MCF 10A (cell line): Measurements from ENCODE around the gene NDC80. TPM values are rescaled to one million over a fixed set of nuclear protein-coding genes. Genes with fewer than 3 reads are reported as not detected.
"Not testable (repeated sequence)": the region's sequence is repeated elsewhere in the genome, so short reads cannot be mapped to it uniquely, and the experiment has no call there.

ENCODE experiments used
- Bru-seq: library from RNA; stranded (reverse); fragments of 400-500 nt; gene quantifications from one replicate; lab custom pipeline; 2021; lab: Mats Ljungman, UMichigan
- BruChase-seq, 2 experiments: library from RNA; stranded (reverse); fragments of 400-500 nt; gene quantifications; one replicate each; lab custom pipeline; 2021; lab: Mats Ljungman, UMichigan
- BruUV-seq: library from RNA; stranded (reverse); fragments of 400-500 nt; replicated peaks from 2 replicates; lab custom pipeline; 2021; lab: Mats Ljungman, UMichigan
- CTCF ChIA-PET: fragments of 300-600 bp; sonication (Branson Sonifier 250); formaldehyde crosslinking; extraction: SDS; loops from one replicate; lab custom pipeline; 2021; ENCODE audit warnings: antibody characterized with exemption, inconsistent platforms; lab: Yijun Ruan, JAX
- POLR2A ChIA-PET: fragments of 300-600, 350-650 bp; sonication (Branson Sonifier 250); formaldehyde crosslinking; extraction: SDS; loops from one replicate; lab custom pipeline; 2020; ENCODE audit warnings: antibody characterized with exemption, inconsistent platforms; lab: Yijun Ruan, JAX
- DNase-seq: peaks from one replicate; pipeline ENCODE4 v3.0.0-alpha.2; 2018; ENCODE audit not compliant: unreplicated experiment
- H3K27ac Mint-ChIP-seq: one replicate; pipeline ENCODE4 v1.8.0; 2022; ENCODE audit warnings: mild to moderate bottlenecking, low read depth, mixed read lengths; ENCODE audit not compliant: unreplicated experiment
- H3K27me3 Mint-ChIP-seq: one replicate; pipeline ENCODE4 v1.8.0; 2022; ENCODE audit warnings: mixed read lengths; ENCODE audit not compliant: insufficient read depth, unreplicated experiment
- H3K36me3 Mint-ChIP-seq: one replicate; pipeline ENCODE4 v1.8.0; 2022; ENCODE audit warnings: mild to moderate bottlenecking, moderate library complexity, mixed read lengths; ENCODE audit not compliant: insufficient read depth, unreplicated experiment
- H3K4me1 Mint-ChIP-seq: one replicate; pipeline ENCODE4 v1.8.0; 2022; ENCODE audit warnings: mixed read lengths; ENCODE audit not compliant: insufficient read depth, unreplicated experiment
- H3K4me3 Mint-ChIP-seq: one replicate; pipeline ENCODE4 v1.8.0; 2022; ENCODE audit warnings: mild to moderate bottlenecking, moderate library complexity, mixed read lengths; ENCODE audit not compliant: unreplicated experiment
- H3K9me3 Mint-ChIP-seq: one replicate; pipeline ENCODE4 v1.8.0; 2022; ENCODE audit warnings: mixed read lengths; ENCODE audit not compliant: unreplicated experiment
- intact Hi-C: fragments of 100-400 bp; cut with micrococcal nuclease; formaldehyde crosslinking; loops from 2 replicates; pipeline ENCODE4 v1.14.1; 2022
- long read RNA-seq: library from polyadenylated mRNA; stranded (forward); transcript quantifications from one replicate; pipeline ENCODE4 v2.0.0, GENCODE V29; 2022
- total RNA-seq: library from RNA; stranded (reverse); gene quantifications from 2 replicates; pipeline ENCODE4 v1.2.3, GENCODE V29; 2022
- TF ChIP-seq, protein P1 (sequence below): fragments of 200-600 bp; IDR thresholded peaks from one replicate; pipeline ENCODE4 v1.8.0; 2022; ENCODE audit warnings: antibody characterized with exemption, mild to moderate bottlenecking; ENCODE audit not compliant: unreplicated experiment

The NDC80 gene
- total RNA-seq (20.4 and 29.6 TPM in 2 replicates), Bru-seq, nascent RNA (percentile 64 among the genes with signal in this experiment), BruChase-seq, experiment 1, labeled RNA remaining after a 6-hour chase (percentile 54 among the genes with signal in this experiment), BruChase-seq, experiment 2, labeled RNA remaining after a 2-hour chase (percentile 59 among the genes with signal in this experiment)
- long read RNA-seq, transcript NDC80-201 (17 exons, 2,172 nt): major isoform, 77 of 87 reads
- long read RNA-seq, partial matches to known transcripts: 1 of 87 reads
- long read RNA-seq, other reads (novel, unspliced or antisense): 9 of 87 reads

DNA sequence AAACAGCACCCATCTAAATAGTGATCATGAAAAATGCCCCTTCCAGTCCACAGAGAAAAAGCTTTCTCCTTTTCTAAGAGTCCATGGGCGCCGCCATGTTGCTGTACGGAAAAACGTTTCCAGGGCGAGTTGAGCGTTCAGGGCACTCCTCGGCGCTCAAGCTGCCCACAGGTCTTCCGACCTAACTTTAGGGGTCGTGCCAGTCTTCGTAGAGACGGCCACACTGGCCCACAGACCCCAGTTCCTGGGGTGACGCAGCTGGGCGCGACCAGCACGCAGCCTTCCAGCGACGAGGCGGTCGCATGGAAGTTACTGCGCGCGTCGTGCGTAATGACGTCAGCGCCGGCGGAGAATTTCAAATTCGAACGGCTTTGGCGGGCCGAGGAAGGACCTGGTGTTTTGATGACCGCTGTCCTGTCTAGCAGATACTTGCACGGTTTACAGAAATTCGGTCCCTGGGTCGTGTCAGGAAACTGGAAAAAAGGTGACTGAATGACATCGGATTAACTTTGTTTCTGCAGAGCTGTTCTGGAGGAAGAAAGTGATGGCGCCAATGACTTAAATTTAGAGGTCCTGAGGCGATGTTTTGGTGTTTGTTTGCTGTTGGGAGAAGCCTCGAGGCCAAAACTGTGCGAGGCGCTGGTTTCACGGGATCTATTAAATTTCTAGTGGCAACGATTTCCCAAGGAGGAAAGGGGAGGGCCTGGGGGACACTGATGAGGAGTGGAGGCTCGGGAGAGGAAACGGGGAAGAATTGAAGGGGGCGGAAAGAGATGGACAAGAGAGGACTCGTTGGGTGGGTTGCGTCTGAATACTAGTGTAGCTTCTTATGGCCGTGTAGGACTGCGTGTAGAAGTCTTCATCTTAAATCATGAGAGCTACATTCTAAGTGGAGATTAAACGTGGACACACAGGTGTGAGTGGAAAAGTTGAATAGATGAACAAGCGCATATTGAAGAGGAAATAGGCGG is at the start of gene NDC80, which contains the start of gene METTL4:
Gene NDC80 (plus strand): TSS at position 358 of the 971 bp plus-strand sequence. CDS start 1,429 bp downstream, outside the sequence.
Gene METTL4 (minus strand): TSS at position 306 of the 971 bp plus-strand sequence. CDS start 4,289 bp downstream, outside the sequence.
- H3K36me3 Mint-ChIP-seq: peaks cover 13% of the 10 kb centered on the region
- H3K4me3 Mint-ChIP-seq: peak within 1 kb of the TSS; percentile 98
- H3K27ac Mint-ChIP-seq: peak within 1 kb of the TSS; percentile 99
- DNase-seq: peak; percentile 89
- BruUV-seq: TSS peak; percentile 59
- H3K4me1 Mint-ChIP-seq: peaks cover 45% of the 10 kb centered on the region
- ChIA-PET POLR2A (interaction anchor here (0.7 to 7.8 kb wide), 11 partner anchors 12 to 180 kb away, joined by 3 to 192 read pairs (median 5); partner anchors contain the start of gene SMCHD1), CTCF (interaction anchor here (0.7 to 1.1 kb wide), 3 partner anchors 9 to 85 kb away, joined by 3 to 5 read pairs (median 4); no protein-coding TSS in a partner anchor)
- H3K27me3 Mint-ChIP-seq: no peaks in the 10 kb centered on the region
- no peaks in the 10 kb centered on the region for H3K9me3 Mint-ChIP-seq
- TF ChIP-seq, protein P1, sequence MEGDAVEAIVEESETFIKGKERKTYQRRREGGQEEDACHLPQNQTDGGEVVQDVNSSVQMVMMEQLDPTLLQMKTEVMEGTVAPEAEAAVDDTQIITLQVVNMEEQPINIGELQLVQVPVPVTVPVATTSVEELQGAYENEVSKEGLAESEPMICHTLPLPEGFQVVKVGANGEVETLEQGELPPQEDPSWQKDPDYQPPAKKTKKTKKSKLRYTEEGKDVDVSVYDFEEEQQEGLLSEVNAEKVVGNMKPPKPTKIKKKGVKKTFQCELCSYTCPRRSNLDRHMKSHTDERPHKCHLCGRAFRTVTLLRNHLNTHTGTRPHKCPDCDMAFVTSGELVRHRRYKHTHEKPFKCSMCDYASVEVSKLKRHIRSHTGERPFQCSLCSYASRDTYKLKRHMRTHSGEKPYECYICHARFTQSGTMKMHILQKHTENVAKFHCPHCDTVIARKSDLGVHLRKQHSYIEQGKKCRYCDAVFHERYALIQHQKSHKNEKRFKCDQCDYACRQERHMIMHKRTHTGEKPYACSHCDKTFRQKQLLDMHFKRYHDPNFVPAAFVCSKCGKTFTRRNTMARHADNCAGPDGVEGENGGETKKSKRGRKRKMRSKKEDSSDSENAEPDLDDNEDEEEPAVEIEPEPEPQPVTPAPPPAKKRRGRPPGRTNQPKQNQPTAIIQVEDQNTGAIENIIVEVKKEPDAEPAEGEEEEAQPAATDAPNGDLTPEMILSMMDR: no peak
- intact Hi-C loops: no loop called here

DNA sequence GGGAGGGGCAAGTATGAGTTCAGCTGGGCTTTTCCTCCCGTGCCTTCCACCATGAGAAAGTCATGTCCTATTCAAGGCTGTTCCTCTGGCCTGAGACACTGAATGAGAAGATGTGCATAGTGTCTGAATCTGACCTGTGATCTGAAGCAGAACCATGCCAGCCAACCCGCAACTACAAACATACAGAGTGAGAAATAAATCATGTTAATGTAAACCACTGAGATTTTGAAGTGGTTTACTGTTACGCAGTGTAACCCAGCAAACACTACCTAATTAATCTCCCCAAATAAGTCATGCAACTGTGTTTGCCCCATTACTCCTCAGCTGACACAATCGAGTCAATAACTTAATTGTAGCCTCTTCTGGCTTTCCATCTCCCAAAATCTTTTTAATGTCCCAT is 49.2 kb upstream of the NDC80 start:
- Mint-ChIP-seq H3K9me3 (no peaks in the 10 kb centered on the region), H3K27me3 (no peaks in the 10 kb centered on the region), H3K27ac (no peak overlapping the region), H3K4me1 (no peaks in the 10 kb centered on the region), H3K4me3 (no peak overlapping the region), H3K36me3 (no peaks in the 10 kb centered on the region)
- no peak for DNase-seq
- CTCF ChIA-PET: no interaction called here
- POLR2A ChIA-PET: no interaction called here
- intact Hi-C loops: no loop called here
- TF ChIP-seq, protein P1: no peak
- BruUV-seq: no TSS peak

DNA sequence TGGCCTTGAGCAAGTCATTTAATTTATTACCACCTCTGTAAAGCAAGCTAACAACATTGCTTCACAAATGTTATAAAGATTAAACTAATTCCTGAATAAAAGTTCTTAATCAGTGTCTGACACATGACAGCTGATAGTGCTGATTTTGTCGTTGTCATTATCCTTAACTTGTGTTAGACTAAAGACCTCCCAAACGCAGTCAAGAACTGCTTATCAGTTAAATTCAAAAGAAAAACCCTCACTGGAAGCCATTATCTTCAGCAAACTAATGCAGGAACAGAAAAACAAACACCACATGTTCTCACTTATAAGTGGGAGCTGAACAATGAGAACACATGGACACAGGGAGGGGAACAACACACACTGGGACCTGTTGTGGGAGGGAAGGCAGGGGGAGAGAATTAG is 46.6 kb upstream of the NDC80 start:
- ChIA-PET POLR2A (interaction anchor here (1.2 kb wide), 1 partner anchor 13 kb away, joined by 5 read pairs; no protein-coding TSS in a partner anchor), CTCF (interaction anchor here (0.6 to 1.9 kb wide), 3 partner anchors 81 to 420 kb away, joined by 3 to 5 read pairs (median 4); no protein-coding TSS in a partner anchor)
- H3K36me3 Mint-ChIP-seq, H3K4me1 Mint-ChIP-seq, H3K4me3 Mint-ChIP-seq, intact Hi-C loops, DNase-seq, H3K9me3 Mint-ChIP-seq, H3K27ac Mint-ChIP-seq, BruUV-seq, H3K27me3 Mint-ChIP-seq: not testable (repeated sequence)

DNA sequence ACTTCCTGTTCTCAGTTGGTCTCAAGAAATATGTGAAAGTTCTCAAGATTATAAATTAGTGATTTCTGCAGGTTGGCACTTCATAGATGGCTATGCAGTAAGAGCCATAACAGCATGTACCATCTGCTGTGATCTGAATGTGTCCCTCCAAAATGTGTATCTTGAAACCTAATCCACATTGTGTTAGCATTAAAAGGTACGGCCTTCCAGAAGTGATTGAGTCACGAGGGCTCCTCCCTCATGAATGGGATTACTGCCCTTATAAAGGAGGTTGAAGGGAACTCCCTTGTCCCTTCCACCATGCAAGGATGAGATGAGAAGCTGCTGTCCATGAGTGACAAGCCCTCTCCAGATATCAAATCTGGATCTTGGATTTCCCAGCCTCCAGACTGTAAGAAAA is 45.0 kb upstream of the NDC80 start:
- Mint-ChIP-seq H3K27me3 (no peaks in the 10 kb centered on the region), H3K4me1 (peaks cover 5% of the 10 kb centered on the region), H3K36me3 (peaks cover 6% of the 10 kb centered on the region), H3K4me3 (no peak overlapping the region), H3K9me3 (no peaks in the 10 kb centered on the region), H3K27ac (no peak overlapping the region)
- no peak for DNase-seq
- intact Hi-C loops: no loop called here
- POLR2A ChIA-PET: interaction anchor here (1.6 kb wide), 1 partner anchor 10 kb away, joined by 3 read pairs; no protein-coding TSS in a partner anchor
- CTCF ChIA-PET: no interaction called here
- no TSS peak for BruUV-seq
- TF ChIP-seq, protein P1: no peak
